Fibroblast of mammary gland (primary cell): ENCODE measurements around the gene FILIP1L.

Experiments
- DNase-seq: peaks from one replicate; pipeline ENCODE4 v3.0.0-alpha.2; 2010; ENCODE audit warnings: low read depth
- H3K4me3 ChIP-seq: 2 replicates; pipeline ENCODE4 v1.5.1; 2011; ENCODE audit warnings: low read depth, mild to moderate bottlenecking, low read length, moderate library complexity; ENCODE audit not compliant: control insufficient read depth
- CTCF ChIP-seq: conservative IDR thresholded peaks from 2 replicates; pipeline ENCODE4 v1.5.1; 2011; ENCODE audit warnings: low read depth, low read length, inconsistent platforms; ENCODE audit not compliant: control insufficient read depth, insufficient read depth

FILIP1L gene

GRCh38 chr3:100040451-100041225 lies 73.7 kb downstream of the FILIP1L start:
- DNase-seq, result peak; percentile 84
- H3K4me3 ChIP-seq, result no peak overlapping the region
- TF ChIP-seq CTCF, result no peak

- DNase-seq, result no peak
- no peak for TF ChIP-seq CTCF
- no peak overlapping the region for H3K4me3 ChIP-seq
Observed at GRCh38 chr3:100039075-100039474, 75.2 kb downstream of the FILIP1L start.

GRCh38 chr3:100033903-100034471 lies 80.3 kb downstream of the FILIP1L start:
- TF ChIP-seq CTCF, result no peak
- no peak overlapping the region for H3K4me3 ChIP-seq
- peak; percentile 65 for DNase-seq

- no peak overlapping the region for H3K4me3 ChIP-seq
- DNase-seq, result peak; percentile 31
- TF ChIP-seq CTCF, result no peak
Observed at GRCh38 chr3:100033184-100033583, 81.1 kb downstream of the FILIP1L start.

- no peak overlapping the region for H3K4me3 ChIP-seq
- no peak for TF ChIP-seq CTCF
- DNase-seq, result peak; percentile 72
Observed at GRCh38 chr3:100032243-100032642, 82.1 kb downstream of the FILIP1L start.

GRCh38 chr3:100030914-100031425 lies 83.3 kb downstream of the FILIP1L start:
- H3K4me3 ChIP-seq, result no peak overlapping the region
- no peak for TF ChIP-seq CTCF
- DNase-seq, result no peak
